HG02678 (cell line): ENCODE measurements around the gene BORCS8.
A peak's percentile ranks its signal among the peaks of the same experiment; 100 is the strongest.
"Not testable (repeated sequence)": the region's sequence is repeated elsewhere in the genome, so short reads cannot be mapped to it uniquely, and the experiment has no call there.

ENCODE experiments used
- ATAC-seq: cut with Tn5 transposase; IDR thresholded peaks from one replicate; pipeline ENCODE4 v1.9.1; 2021; ENCODE audit warnings: mild to moderate bottlenecking, moderate library complexity; ENCODE audit not compliant: unreplicated experiment

The BORCS8 gene

DNA sequence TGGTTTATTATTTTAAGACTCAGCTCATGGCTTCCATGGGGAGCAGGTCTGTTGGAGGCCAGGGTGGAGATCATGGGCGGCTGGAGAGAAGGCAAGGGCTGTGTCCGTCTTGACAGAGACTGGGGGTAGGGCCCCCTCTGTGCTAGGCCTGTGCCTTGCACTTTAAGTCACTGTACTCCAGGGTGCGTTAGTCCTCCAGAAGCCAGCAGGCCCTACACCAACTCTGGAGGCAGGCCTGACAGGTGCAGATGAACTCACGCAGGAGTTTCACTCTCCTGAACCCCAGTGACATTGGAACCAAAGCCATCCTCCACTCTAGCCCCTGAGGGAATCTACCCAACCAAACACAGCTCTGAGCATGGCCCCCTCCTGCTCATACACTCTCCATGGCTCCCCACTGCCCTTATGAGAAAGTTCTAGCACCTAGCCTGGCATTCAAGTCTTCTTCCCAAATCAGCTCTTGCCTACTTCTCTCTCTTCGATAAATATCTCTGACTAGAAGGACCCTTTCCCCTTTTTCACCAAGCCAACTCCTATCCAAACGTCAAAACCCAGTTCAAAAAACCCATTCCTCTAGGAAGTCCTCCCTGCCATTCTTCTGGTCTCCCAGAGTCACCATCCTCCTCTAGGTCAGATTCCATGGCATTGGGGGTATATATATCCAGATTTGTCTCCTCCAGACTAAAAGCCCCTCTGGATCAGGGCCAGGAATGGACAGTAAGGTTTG, 37.0 kb downstream of the BORCS8 start:
- ATAC-seq: no peak

DNA sequence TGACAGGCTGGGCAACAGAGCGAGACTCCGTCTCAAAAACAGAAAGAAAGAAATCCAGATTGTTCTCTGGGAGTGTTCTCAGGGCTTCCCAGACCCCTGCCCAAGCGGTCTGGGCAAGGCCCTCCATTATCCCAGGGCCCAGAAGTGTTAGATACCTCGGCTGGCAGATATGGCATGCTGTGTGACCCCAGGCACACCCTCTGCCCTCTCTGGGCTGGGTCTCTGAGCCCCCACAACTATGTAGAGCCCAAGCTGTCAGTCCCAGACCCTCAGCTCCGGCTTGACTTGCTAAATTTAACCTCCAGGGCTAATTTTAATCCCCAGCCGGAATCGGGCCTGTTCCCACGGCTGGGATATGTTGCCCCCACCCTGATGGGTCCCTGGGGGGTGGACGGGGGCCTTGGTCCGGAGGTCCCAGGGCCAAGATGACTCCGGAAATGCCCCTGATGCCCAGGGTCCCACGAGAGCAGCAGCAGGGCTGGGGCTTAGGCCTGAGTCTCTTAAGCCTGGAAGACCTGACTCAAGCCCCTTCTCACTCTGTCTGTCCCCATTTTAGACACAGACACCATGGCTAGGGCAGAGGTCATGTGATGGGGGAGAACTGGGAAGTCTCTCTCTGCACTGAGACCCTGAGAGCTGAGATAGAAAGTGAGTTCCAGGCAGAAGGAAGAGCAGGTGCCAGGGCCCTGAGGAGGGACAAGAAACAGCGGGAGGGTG, 39.1 kb downstream of the BORCS8 start:
- no peak for ATAC-seq

DNA sequence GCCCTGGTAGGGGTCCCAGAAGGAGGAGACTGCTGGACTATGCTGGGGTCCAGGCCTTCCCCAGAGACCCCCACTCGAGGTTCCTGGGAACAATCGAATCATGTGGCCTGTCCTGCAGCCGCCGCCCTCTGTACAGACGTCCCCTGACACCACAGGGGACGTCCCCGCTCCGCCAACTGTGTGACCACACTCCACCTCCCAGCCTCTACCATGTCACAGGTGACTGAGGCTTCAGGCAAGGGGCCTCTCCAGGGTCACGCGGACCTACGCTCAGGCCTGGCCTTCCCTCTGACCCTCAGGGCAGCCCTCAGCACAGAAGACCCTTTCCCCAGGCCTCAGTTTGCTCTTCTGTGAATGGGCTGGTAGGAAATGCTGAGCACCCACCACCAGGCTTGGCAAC, 40.5 kb downstream of the BORCS8 start:
- ATAC-seq: peak; percentile 38

GRCh38 chr19:19149435-19149834, 42.5 kb downstream of the BORCS8 start:
- no peak for ATAC-seq

DNA sequence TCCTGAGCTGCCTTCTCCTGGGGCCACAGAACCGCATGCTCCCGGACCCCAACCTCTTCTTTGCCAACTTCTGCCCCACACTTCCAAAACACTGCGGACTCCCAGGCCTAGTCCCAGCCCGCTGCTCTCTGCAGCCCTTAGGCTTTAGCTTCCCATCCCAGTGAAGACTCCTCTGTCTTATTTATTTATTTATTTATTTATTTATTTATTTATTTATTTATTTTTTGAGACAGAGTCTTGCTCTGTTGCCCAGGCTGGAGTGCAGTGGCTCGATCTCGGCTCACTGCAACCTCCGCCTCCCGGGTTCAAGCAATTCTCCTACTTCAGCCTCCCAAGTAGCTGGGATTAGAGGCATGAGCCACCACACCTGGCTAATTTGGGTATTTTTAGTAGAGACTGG, 43.4 kb downstream of the BORCS8 start:
- ATAC-seq: not testable (repeated sequence)

- no peak for ATAC-seq
These were observed 44.6 kb downstream of the BORCS8 start for GRCh38 chr19:19147344-19147743.

GRCh38 chr19:19146865-19147264, 45.1 kb downstream of the BORCS8 start:
- no peak for ATAC-seq

GRCh38 chr19:19145684-19146608, 46.0 kb downstream of the BORCS8 start:
- ATAC-seq: no peak

- no peak for ATAC-seq
These were observed 46.7 kb downstream of the BORCS8 start for GRCh38 chr19:19145281-19145680.

DNA sequence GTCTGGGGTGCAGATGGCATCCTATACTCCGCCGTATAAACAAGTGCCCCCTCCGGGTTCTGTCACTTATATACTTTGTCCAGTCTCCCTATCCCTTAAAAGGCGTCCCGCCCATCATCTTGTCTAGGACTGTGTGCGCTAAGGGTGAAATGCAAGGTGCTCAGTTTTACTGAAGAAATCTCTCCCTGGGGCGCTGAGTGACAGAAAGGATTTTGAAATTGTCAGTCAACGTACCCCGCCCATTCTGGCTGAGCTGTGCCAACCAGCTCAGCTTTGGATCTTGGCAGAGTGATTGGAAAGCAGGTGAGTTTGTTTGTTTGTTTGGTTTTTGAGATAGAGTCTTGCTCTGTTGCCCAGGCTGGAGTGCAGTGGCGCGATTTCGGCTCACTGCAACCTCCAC, 49.6 kb downstream of the BORCS8 start:
- no peak for ATAC-seq

- ATAC-seq: no peak
These were observed 51.5 kb downstream of the BORCS8 start for GRCh38 chr19:19140476-19140875.

DNA sequence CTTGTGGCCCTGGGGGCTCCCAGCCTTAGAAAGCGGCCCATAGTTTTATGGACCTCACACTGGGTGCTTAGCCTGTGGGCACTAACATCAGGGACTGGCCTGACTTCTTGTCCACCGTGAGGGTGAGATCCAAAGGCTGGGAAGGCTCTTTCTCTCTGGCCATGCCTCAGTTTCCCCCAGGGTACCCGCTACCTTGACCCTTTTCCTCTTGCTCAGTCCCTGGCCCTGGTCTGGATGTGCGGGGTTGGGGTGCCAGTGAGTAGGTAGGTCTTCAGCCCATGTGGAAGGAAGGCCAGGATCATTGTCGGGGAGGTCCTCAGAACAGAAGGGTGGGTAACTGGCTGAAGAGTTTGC, 52.1 kb downstream of the BORCS8 start:
- no peak for ATAC-seq

- ATAC-seq: peak; percentile 99
These were observed 53.6 kb downstream of the BORCS8 start, which contains the start of gene TMEM161A for GRCh38 chr19:19138109-19138981. Gene TMEM161A (minus strand): TSS chr19:19138478. CDS start chr19:19138428, 50 bp downstream.

- ATAC-seq: no peak
These were observed 54.3 kb downstream of the BORCS8 start for GRCh38 chr19:19137556-19138108.

DNA sequence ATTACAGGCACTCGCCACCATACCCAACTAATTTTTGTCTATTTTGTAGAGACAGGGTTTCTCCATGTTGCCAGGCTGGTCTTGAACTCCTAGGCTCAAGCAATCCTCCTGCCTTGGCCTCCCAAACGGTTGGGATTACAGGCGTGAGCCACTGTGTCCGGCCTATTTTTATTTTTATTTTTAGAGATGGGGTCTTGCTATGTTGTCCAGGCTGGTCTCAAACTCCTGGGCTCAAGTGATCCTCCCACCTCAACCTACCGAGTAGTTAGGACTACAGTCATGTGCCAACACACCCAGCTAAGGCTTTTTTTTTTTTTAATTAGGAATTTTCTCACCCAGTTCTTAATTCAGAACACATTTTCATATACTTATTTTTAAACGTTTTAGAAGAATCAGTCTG, 56.2 kb downstream of the BORCS8 start:
- ATAC-seq: not testable (repeated sequence)

DNA sequence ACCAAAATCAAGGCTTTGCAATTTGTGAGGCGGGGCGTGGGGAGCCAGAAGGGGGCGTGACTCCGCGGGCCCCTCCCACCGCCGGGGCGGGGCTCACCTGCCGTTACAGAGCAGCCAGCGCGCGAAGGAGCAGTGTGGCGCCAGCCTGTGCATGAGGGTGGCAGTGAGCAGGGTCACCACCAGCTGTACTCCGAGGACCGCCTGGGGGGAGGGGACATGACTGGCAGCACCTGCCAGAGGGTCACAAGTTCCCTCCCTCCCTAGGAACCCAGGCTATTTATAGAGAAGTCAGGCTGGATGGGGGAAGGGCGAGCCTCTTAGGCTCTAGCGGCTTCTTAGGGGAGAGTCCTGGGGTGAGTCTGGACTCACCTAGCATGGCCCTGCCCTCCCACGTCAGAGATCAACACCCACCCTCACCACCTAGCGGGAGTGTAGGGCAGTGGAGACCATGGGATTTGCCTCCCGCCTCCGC, 57.2 kb downstream of the BORCS8 start:
- no peak for ATAC-seq

DNA sequence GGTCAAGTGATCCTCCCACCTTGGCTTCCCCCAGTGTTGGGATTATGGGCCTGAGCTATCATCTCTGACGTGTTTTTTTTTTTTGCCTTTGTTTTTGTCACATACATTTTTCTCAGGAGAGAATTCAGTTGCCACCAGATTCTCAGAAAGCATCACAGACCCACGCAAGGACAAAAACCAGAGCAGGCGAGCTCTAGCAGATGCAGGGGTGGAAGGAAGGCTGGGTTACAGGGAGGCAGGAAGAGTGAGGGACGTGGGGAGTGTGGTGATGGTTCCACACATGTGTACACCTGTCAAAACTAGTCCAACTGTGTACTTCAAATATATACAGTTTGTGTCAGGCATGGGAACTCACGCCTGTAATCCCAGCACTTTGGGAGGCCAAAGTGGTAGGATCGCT, 58.0 kb downstream of the BORCS8 start:
- no peak for ATAC-seq

- ATAC-seq: no peak
These were observed 59.0 kb downstream of the BORCS8 start for GRCh38 chr19:19132912-19133311.

DNA sequence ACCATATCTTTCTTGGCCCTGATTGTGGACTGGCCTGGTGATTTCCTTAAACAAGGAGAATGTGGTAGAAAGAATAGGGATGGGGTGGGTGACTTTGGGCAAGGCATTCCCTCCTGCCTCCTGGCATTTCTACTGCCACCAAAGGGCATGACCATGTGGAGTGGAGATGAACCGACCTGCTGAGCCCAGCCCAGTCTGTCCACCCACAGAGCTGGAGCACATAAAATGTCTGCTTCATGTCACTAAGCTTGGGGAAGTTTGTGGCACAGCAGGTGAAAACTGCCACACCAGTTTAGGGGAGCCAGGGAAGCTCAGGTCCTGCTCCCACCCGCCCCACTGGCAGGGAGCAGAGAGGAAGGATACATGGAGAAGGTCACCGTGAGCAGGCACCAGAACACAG, 60.0 kb downstream of the BORCS8 start:
- ATAC-seq: no peak
